ENCODE measurements around the gene SACM1L.

SACM1L gene

GRCh38 chr3:45688882-45689786 lies at the start of gene SACM1L:
Gene SACM1L (plus strand): TSS chr3:45689396. CDS start chr3:45689466, 70 bp downstream.
- Histone ChIP-seq H3K9me3 (ENCODE audit: control insufficient read depth, insufficient read depth, low read length) (no peaks in the 10 kb centered on the region), H3K4me1 (ENCODE audit: insufficient read depth, low read length) (peaks cover 17% of the 10 kb centered on the region), H3K9ac (ENCODE audit: low read depth, low read length) (peak within 1 kb of the TSS; percentile 95), H3K36me3 (ENCODE audit: insufficient read depth, low read length) (peaks cover 6% of the 10 kb centered on the region; the same call in 1 of the 2 replicates)

- Histone ChIP-seq H3K9me3 (ENCODE audit: control insufficient read depth, insufficient read depth, low read length) (no peaks in the 10 kb centered on the region), H3K36me3 (ENCODE audit: insufficient read depth, low read length) (no peaks in the 10 kb centered on the region), H3K9ac (ENCODE audit: low read depth, low read length) (no peak overlapping the region), H3K4me1 (ENCODE audit: insufficient read depth, low read length) (peaks cover 54% of the 10 kb centered on the region)
Observed at GRCh38 chr3:45640091-45640507, 49.1 kb upstream of the SACM1L start.

DNA sequence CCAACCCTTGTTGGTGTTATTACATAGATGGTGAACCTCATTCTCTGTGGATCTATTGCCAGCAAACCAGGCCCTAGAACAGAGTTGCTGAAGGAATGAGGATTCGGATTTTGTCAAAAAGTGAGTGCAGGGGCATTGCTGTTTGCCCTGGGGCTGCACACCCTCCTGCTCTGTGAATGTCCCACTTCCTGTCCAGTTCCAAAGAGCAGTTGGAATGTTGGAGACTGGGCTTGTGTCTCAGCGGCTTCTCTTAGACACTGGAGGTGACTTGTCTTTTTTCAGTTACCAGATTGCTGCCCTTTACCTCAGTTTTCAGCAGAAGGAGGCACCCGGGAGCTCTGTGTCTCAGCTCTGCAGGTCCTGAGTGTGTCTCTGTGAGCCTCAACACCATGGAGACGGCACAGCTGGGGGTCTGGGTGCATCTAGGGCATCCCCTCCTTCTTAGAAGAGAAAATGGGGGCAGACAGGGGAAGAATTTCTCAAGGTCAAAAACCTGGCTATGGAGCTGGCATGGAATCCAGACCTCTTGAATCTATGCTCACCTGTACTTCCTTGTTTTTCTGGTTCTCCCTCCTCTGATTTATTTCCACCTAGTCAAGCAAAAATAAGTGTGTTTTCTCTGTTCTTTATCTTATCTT lies 48.4 kb upstream of the SACM1L start:
- Histone ChIP-seq H3K36me3 (ENCODE audit: insufficient read depth, low read length) (no peaks in the 10 kb centered on the region), H3K9me3 (ENCODE audit: control insufficient read depth, insufficient read depth, low read length) (no peaks in the 10 kb centered on the region), H3K9ac (ENCODE audit: low read depth, low read length) (no peak overlapping the region), H3K4me1 (ENCODE audit: insufficient read depth, low read length) (peaks cover 53% of the 10 kb centered on the region)

- H3K9ac ChIP-seq (ENCODE audit: low read depth, low read length), result no peak overlapping the region
- H3K4me1 ChIP-seq (ENCODE audit: insufficient read depth, low read length), result peaks cover 44% of the 10 kb centered on the region
- no peaks in the 10 kb centered on the region for H3K36me3 ChIP-seq (ENCODE audit: insufficient read depth, low read length)
- no peaks in the 10 kb centered on the region for H3K9me3 ChIP-seq (ENCODE audit: control insufficient read depth, insufficient read depth, low read length)
Observed at GRCh38 chr3:45641756-45642155, 47.4 kb upstream of the SACM1L start.

- H3K9ac ChIP-seq (ENCODE audit: low read depth, low read length), result no peak overlapping the region
- H3K36me3 ChIP-seq (ENCODE audit: insufficient read depth, low read length), result no peaks in the 10 kb centered on the region
- peaks cover 37% of the 10 kb centered on the region for H3K4me1 ChIP-seq (ENCODE audit: insufficient read depth, low read length)
- H3K9me3 ChIP-seq (ENCODE audit: control insufficient read depth, insufficient read depth, low read length), result no peaks in the 10 kb centered on the region; the same call in 1 of the 2 replicates
Observed at GRCh38 chr3:45642731-45643152, 46.5 kb upstream of the SACM1L start.

DNA sequence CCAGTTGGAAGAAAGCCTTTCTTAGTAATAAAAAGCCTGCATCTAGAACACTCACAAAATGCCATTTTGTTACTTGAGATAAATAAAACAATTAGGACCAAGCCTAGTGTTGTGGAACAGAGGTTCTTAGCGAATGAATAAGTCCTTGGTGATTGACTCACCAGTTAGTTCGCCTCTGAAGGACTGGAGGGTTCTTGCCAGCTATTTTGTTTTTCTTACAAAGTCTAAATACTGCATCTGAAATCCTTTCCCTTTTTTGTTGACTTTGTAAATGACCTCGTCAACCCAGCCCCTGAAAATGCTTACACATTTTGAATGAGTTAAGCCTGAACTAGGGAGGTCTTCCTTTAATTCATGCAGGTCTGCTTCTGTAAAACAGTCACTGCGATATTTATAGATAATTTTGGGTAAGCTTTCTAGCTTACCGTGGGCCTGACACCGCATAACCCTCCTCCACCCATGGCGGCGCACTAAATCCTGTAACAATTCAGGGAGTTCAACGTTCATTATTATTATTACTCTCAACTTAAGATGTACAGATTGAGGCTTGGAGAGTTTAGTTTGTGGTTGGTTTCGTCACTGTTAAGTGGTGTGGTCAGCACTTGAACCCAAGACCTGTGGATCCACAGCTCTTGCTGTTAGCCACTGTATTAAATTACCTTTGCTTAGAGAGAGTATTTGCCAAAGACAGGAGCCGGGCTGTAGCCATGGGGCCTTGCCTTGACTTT lies 45.0 kb upstream of the SACM1L start:
- H3K9me3 ChIP-seq (ENCODE audit: control insufficient read depth, insufficient read depth, low read length), result no peaks in the 10 kb centered on the region; the same call in 1 of the 2 replicates
- no peaks in the 10 kb centered on the region for H3K36me3 ChIP-seq (ENCODE audit: insufficient read depth, low read length)
- H3K9ac ChIP-seq (ENCODE audit: low read depth, low read length), result no peak overlapping the region
- H3K4me1 ChIP-seq (ENCODE audit: insufficient read depth, low read length), result peaks cover 31% of the 10 kb centered on the region

- H3K9ac ChIP-seq (ENCODE audit: low read depth, low read length), result no peak overlapping the region
- peaks cover 30% of the 10 kb centered on the region for H3K4me1 ChIP-seq (ENCODE audit: insufficient read depth, low read length)
- H3K9me3 ChIP-seq (ENCODE audit: control insufficient read depth, insufficient read depth, low read length), result no peaks in the 10 kb centered on the region; the same call in 1 of the 2 replicates
- no peaks in the 10 kb centered on the region for H3K36me3 ChIP-seq (ENCODE audit: insufficient read depth, low read length)
Observed at GRCh38 chr3:45644791-45645201, 44.4 kb upstream of the SACM1L start.

DNA sequence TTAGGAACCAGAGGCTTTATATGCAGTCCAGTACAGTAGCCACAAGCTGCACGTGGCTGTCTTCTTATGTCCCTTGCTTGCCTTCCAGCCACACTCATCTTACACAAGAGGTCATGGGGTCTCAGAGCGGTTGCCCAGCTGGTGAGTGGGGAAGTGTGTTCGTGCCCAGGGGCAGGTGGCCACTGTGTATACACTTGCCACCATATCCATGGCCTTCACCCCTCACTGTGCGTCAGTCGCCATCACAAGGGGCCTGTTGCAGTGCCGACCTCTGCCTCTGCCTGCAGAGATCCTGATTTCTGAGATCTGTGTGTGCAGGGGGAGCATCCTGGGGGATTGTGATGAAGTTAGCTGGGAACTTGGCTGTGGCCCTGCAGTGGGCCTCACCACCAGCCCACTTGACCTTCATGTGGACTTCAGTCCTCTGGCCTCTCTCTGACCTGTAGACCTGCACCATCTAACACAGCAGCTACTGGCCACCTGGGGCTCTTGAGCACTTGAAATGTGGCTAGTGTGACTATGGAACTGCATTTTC lies 43.1 kb upstream of the SACM1L start:
- Histone ChIP-seq H3K9ac (ENCODE audit: low read depth, low read length) (no peak overlapping the region), H3K36me3 (ENCODE audit: insufficient read depth, low read length) (no peaks in the 10 kb centered on the region), H3K4me1 (ENCODE audit: insufficient read depth, low read length) (peaks cover 19% of the 10 kb centered on the region), H3K9me3 (ENCODE audit: control insufficient read depth, insufficient read depth, low read length) (no peaks in the 10 kb centered on the region; the same call in 1 of the 2 replicates)

DNA sequence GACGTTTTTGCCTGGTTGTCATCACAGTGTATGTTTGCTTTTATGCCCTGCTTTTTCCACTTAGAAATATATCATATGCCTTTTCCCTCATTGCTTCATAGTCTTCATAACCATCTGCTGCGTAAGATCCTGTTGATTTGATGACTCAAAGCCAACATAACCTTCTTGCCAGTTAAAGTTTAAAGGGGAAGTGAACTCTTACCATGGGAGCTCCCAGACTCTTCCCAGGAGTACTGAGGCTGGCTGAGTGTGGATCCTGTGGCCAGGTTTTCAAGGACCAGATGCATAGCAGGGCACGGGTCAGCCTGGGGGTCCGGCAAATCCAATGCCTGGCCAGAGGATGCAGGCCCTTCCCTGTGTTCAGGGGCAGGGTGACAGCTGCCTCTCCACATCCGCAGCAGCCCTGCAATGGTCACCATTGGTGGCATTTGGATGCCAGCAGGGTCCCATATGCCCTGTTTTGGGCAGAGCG lies 42.0 kb upstream of the SACM1L start:
- no peaks in the 10 kb centered on the region for H3K36me3 ChIP-seq (ENCODE audit: insufficient read depth, low read length)
- H3K9me3 ChIP-seq (ENCODE audit: control insufficient read depth, insufficient read depth, low read length), result no peaks in the 10 kb centered on the region; the same call in 1 of the 2 replicates
- peaks cover 18% of the 10 kb centered on the region for H3K4me1 ChIP-seq (ENCODE audit: insufficient read depth, low read length)
- no peak overlapping the region for H3K9ac ChIP-seq (ENCODE audit: low read depth, low read length)

- Histone ChIP-seq H3K9me3 (ENCODE audit: control insufficient read depth, insufficient read depth, low read length) (no peaks in the 10 kb centered on the region), H3K36me3 (ENCODE audit: insufficient read depth, low read length) (no peaks in the 10 kb centered on the region), H3K9ac (ENCODE audit: low read depth, low read length) (no peak overlapping the region), H3K4me1 (ENCODE audit: insufficient read depth, low read length) (no peaks in the 10 kb centered on the region)
Observed at GRCh38 chr3:45653205-45653604, 36.0 kb upstream of the SACM1L start.

DNA sequence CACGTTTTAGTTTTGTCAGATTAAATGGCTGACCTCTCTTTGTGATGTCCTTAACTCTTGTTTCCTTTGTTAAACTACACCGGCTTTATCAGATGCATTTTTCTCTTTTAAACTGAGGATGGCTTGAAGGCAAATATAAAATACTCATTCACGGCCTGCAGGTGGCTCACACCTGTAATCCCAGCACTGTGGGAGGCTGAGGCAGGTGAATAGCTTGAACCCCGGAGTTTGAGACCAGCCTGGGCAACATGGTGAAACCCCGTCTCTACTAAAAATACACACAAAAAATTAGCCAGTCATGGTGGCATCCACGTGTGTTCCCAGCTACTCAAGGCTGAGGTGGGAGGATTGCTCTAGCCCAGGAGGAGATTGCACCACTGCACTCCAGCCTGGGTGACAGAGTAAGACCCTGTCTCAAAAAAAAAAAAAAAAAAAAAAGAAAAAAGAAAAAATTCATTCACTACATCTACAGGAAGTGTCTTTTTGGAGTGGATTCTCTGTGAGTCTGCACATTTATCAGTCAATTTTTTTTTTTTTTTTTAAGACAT lies 34.7 kb upstream of the SACM1L start:
- H3K4me1 ChIP-seq (ENCODE audit: insufficient read depth, low read length), result no peaks in the 10 kb centered on the region
- 0 out of 2 replicates have a peak, but pooled peaks cover 3% of the 10 kb centered on the region for H3K9me3 ChIP-seq (ENCODE audit: control insufficient read depth, insufficient read depth, low read length)
- no peak overlapping the region for H3K9ac ChIP-seq (ENCODE audit: low read depth, low read length)
- H3K36me3 ChIP-seq (ENCODE audit: insufficient read depth, low read length), result no peaks in the 10 kb centered on the region

DNA sequence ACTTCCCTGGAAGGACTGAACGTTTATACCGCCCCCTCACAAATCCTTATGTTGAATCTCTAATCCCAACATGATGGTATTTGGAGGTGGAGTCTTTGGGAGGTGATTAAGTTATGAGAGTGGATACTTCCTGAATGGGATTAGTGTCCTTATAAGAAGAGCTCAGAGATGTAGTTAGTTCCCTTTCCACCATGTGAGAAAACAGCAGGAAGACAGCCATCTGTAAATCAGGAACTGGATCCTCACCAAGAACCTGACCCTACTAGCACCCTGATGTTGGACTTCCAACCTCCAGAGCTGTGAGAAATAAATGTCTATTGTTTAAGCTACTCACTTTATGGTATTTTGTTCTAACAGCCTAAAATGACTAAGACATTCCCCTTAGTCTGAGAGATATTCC lies 33.3 kb upstream of the SACM1L start:
- 0 out of 2 replicates have a peak, but pooled peaks cover 3% of the 10 kb centered on the region for H3K9me3 ChIP-seq (ENCODE audit: control insufficient read depth, insufficient read depth, low read length)

GRCh38 chr3:45656575-45657363 lies 32.4 kb upstream of the SACM1L start:
- no peaks in the 10 kb centered on the region for H3K36me3 ChIP-seq (ENCODE audit: insufficient read depth, low read length)
- 0 out of 2 replicates have a peak, but pooled peaks cover 3% of the 10 kb centered on the region for H3K9me3 ChIP-seq (ENCODE audit: control insufficient read depth, insufficient read depth, low read length)
- no peaks in the 10 kb centered on the region for H3K4me1 ChIP-seq (ENCODE audit: insufficient read depth, low read length)
- no peak overlapping the region for H3K9ac ChIP-seq (ENCODE audit: low read depth, low read length)

More for the DNA sequence above, 33.3 kb upstream of the SACM1L start:
- Histone ChIP-seq H3K4me1 (ENCODE audit: insufficient read depth, low read length) (no peaks in the 10 kb centered on the region), H3K36me3 (ENCODE audit: insufficient read depth, low read length) (no peaks in the 10 kb centered on the region), H3K9ac (ENCODE audit: low read depth, low read length) (no peak overlapping the region)

All from ES-I3 (cell line).